Measurements from ENCODE around the gene DNAH9.

DNA sequence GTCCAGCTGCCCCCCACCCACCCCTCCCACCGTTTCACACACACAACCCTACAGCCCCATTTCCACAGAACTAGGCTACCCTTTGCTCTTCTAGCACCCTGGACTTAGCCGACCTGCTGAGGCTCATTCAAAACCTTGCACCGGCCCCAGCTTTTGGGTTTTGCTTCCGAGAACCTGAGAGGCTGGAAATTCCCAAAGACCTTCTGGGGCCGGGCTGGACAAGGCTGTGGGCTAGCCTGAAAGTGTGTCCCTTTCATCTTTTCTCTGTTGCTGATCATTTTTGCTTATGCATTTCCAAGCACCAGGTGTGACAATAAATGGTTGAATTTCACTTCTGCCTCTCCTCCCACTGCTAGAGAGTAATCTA lies 139.0 kb downstream of the DNAH9 start:
- TF ChIP-seq, protein P1, sequence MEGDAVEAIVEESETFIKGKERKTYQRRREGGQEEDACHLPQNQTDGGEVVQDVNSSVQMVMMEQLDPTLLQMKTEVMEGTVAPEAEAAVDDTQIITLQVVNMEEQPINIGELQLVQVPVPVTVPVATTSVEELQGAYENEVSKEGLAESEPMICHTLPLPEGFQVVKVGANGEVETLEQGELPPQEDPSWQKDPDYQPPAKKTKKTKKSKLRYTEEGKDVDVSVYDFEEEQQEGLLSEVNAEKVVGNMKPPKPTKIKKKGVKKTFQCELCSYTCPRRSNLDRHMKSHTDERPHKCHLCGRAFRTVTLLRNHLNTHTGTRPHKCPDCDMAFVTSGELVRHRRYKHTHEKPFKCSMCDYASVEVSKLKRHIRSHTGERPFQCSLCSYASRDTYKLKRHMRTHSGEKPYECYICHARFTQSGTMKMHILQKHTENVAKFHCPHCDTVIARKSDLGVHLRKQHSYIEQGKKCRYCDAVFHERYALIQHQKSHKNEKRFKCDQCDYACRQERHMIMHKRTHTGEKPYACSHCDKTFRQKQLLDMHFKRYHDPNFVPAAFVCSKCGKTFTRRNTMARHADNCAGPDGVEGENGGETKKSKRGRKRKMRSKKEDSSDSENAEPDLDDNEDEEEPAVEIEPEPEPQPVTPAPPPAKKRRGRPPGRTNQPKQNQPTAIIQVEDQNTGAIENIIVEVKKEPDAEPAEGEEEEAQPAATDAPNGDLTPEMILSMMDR (IDR thresholded peaks at IDR 0.05; ENCODE audit: low read depth, low read length, missing input control) = no peak
- TF ChIP-seq RAD21 (IDR thresholded peaks at IDR 0.05) (no peak), TAF1 (conservative IDR thresholded peaks at IDR 0.05) (no peak), GABPA (IDR thresholded peaks at IDR 0.05 in 1 of 2, conservative IDR thresholded peaks at IDR 0.05 in 1 of 2) (no peak), JUND (IDR thresholded peaks at IDR 0.05) (no peak), SP1 (IDR thresholded peaks at IDR 0.05) (no peak), FOXA1 (IDR thresholded peaks at IDR 0.05) (no peak), RXRA (IDR thresholded peaks at IDR 0.05) (no peak), EGR1 (IDR thresholded peaks at IDR 0.05; ENCODE audit: low read depth in 2 of 2) (no peak), FOXA2 (IDR thresholded peaks at IDR 0.05) (no peak), HNF4A (conservative IDR thresholded peaks at IDR 0.05) (no peak)
- TF ChIP-seq, protein P2, sequence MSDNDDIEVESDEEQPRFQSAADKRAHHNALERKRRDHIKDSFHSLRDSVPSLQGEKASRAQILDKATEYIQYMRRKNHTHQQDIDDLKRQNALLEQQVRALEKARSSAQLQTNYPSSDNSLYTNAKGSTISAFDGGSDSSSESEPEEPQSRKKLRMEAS (IDR thresholded peaks at IDR 0.05) = no peak
- TF ChIP-seq, protein P3, sequence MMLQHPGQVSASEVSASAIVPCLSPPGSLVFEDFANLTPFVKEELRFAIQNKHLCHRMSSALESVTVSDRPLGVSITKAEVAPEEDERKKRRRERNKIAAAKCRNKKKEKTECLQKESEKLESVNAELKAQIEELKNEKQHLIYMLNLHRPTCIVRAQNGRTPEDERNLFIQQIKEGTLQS (IDR thresholded peaks at IDR 0.05) = no peak
- TF ChIP-seq, protein P4, sequence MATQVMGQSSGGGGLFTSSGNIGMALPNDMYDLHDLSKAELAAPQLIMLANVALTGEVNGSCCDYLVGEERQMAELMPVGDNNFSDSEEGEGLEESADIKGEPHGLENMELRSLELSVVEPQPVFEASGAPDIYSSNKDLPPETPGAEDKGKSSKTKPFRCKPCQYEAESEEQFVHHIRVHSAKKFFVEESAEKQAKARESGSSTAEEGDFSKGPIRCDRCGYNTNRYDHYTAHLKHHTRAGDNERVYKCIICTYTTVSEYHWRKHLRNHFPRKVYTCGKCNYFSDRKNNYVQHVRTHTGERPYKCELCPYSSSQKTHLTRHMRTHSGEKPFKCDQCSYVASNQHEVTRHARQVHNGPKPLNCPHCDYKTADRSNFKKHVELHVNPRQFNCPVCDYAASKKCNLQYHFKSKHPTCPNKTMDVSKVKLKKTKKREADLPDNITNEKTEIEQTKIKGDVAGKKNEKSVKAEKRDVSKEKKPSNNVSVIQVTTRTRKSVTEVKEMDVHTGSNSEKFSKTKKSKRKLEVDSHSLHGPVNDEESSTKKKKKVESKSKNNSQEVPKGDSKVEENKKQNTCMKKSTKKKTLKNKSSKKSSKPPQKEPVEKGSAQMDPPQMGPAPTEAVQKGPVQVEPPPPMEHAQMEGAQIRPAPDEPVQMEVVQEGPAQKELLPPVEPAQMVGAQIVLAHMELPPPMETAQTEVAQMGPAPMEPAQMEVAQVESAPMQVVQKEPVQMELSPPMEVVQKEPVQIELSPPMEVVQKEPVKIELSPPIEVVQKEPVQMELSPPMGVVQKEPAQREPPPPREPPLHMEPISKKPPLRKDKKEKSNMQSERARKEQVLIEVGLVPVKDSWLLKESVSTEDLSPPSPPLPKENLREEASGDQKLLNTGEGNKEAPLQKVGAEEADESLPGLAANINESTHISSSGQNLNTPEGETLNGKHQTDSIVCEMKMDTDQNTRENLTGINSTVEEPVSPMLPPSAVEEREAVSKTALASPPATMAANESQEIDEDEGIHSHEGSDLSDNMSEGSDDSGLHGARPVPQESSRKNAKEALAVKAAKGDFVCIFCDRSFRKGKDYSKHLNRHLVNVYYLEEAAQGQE (IDR thresholded peaks at IDR 0.05) = no peak

All from liver (tissue), 3 donors.